B cell (primary cell): Measurements from ENCODE around the gene HIVEP1. TPM values are rescaled to one million over a fixed set of nuclear protein-coding genes. Genes with fewer than 3 reads are reported as not detected.
A peak's percentile ranks its signal among the peaks of the same experiment; 100 is the strongest.

Experiments
- ATAC-seq: fragments of 200-7000 bp; cut with Tn5 transposase; one replicate; pipeline ENCODE4 v1.10.0; 2021; ENCODE audit warnings: low read depth, mild to moderate bottlenecking, moderate number of reproducible peaks, moderate library complexity
- CTCF ChIA-PET: fragments of 350-600 bp; sonication (Branson Sonifier 250); formaldehyde crosslinking; loops from one replicate; lab custom pipeline; 2021; ENCODE audit warnings: antibody characterized with exemption, inconsistent platforms; lab: Charles Lee
- POLR2A ChIA-PET: fragments of 350-600 bp; sonication (Branson Sonifier 250); formaldehyde crosslinking; loops from one replicate; lab custom pipeline; 2021; ENCODE audit warnings: antibody characterized with exemption; lab: Charles Lee
- DNase-seq: peaks from one replicate; pipeline ENCODE4 v3.0.0; 2013
- H2AFZ ChIP-seq: 2 replicates; pipeline ENCODE4 v1.6.1; 2012; ENCODE audit warnings: mild to moderate bottlenecking, low read depth, low read length; ENCODE audit not compliant: insufficient read depth, poor library complexity, severe bottlenecking
- H3K27ac ChIP-seq, 2 donors: 1 replicate in 1 of 2; 2 replicates in 1 of 2; pipeline ENCODE4 v1.5.1; 2012 to 2013; ENCODE audit warnings: low read length in 2 of 2, mild to moderate bottlenecking in 2 of 2, moderate library complexity in 1 of 2
- H3K27me3 ChIP-seq, 4 experiments: fragments of 200-600 bp in 1 of 4; sonication (generic) in 1 of 4; replicated peaks in 1 of 4; 1 replicate in 2 of 4; 2 replicates in 2 of 4; pipeline versions ENCODE4 v1.6.1 to v1.7.0; 2013 to 2016; ENCODE audit warnings: low read length in 3 of 4, mild to moderate bottlenecking in 2 of 4, mixed read lengths in 1 of 4, moderate library complexity in 1 of 4; ENCODE audit not compliant: insufficient read depth in 4 of 4, control insufficient read depth in 3 of 4; ENCODE audit errors: control extremely low read depth in 1 of 4
- H3K36me3 ChIP-seq, 2 experiments: replicated peaks in 1 of 2; 1 replicate in 1 of 2; 2 replicates in 1 of 2; pipeline versions ENCODE4 v1.6.1 to v1.7.1; 2013; ENCODE audit warnings: low read length in 1 of 2; ENCODE audit not compliant: insufficient read depth in 2 of 2, control insufficient read depth in 1 of 2; ENCODE audit errors: control extremely low read depth in 1 of 2, extremely low read depth in 1 of 2
- H3K4me1 ChIP-seq, 2 donors: fragments of 200-600 bp in 1 of 2; sonication (generic) in 1 of 2; 1 replicate in 1 of 2; 2 replicates in 1 of 2; pipeline versions ENCODE4 v1.5.1 to v1.6.1; 2013 to 2017; ENCODE audit warnings: low read length in 2 of 2; ENCODE audit not compliant: control insufficient read depth in 2 of 2, insufficient read depth in 2 of 2
- H3K4me2 ChIP-seq: replicated peaks from 2 replicates; pipeline ENCODE3; 2012; ENCODE audit warnings: mild to moderate bottlenecking, low read depth, low read length; ENCODE audit not compliant: poor library complexity, severe bottlenecking
- H3K4me3 ChIP-seq, 5 experiments: fragments of 200-600 bp in 1 of 5; sonication (generic) in 1 of 5; 1 replicate in 3 of 5; 2 replicates in 2 of 5; pipeline versions ENCODE4 v1.5.1 to v1.7.0; 2011 to 2016; ENCODE audit warnings: low read length in 4 of 5, mild to moderate bottlenecking in 4 of 5, low read depth in 2 of 5, control low read depth in 1 of 5, moderate library complexity in 1 of 5; ENCODE audit not compliant: insufficient read depth in 1 of 5; ENCODE audit errors: control extremely low read depth in 1 of 5, extremely low read depth in 1 of 5
- H3K79me2 ChIP-seq: fragments of 200-600 bp; sonication (generic); one replicate; pipeline ENCODE4 v1.6.0; 2016; ENCODE audit warnings: low read length; ENCODE audit not compliant: control insufficient read depth, insufficient read depth
- H3K9ac ChIP-seq: fragments of 200-600 bp; sonication (generic); 2 replicates; pipeline ENCODE4 v1.6.1; 2017; ENCODE audit warnings: mild to moderate bottlenecking, low read length, moderate library complexity
- H3K9me3 ChIP-seq, 3 donors: one replicate each; pipeline versions ENCODE4 v1.6.1 to v1.7.1; 2013; ENCODE audit warnings: low read length in 2 of 3; ENCODE audit not compliant: control insufficient read depth in 2 of 3, insufficient read depth in 1 of 3; ENCODE audit errors: control extremely low read depth in 1 of 3
- H4K20me1 ChIP-seq: 2 replicates; pipeline ENCODE4 v1.6.0; 2012; ENCODE audit warnings: mild to moderate bottlenecking, low read length; ENCODE audit not compliant: insufficient read depth, control insufficient read depth, poor library complexity, severe bottlenecking
- H3K27ac Mint-ChIP-seq: one replicate; pipeline ENCODE4 v1.8.0; 2021; ENCODE audit warnings: mixed read lengths
- H3K27me3 Mint-ChIP-seq: one replicate; pipeline ENCODE4 v1.8.0; 2021; ENCODE audit warnings: mixed read lengths
- H3K4me1 Mint-ChIP-seq: one replicate; pipeline ENCODE4 v1.8.0; 2021; ENCODE audit warnings: mixed read lengths
- H3K4me3 Mint-ChIP-seq: one replicate; pipeline ENCODE4 v1.8.0; 2021; ENCODE audit warnings: mixed read lengths
- H3K9me3 Mint-ChIP-seq: one replicate; pipeline ENCODE4 v1.8.0; 2022; ENCODE audit warnings: mixed read lengths; ENCODE audit not compliant: insufficient read depth
- EZH2 ChIP-seq: IDR thresholded peaks from 2 replicates; pipeline ENCODE4 v1.6.1; 2012; ENCODE audit warnings: borderline replicate concordance, low read depth, mild to moderate bottlenecking, moderate library complexity, low read length; ENCODE audit not compliant: insufficient read depth, poor library complexity, severe bottlenecking
- WGBS: methylation state at CpG from one replicate; pipeline ENCODE4 v1.1.5; 2013; ENCODE audit warnings: missing lambda C conversion rate; ENCODE audit not compliant: insufficient coverage; 5-methylcytosine and 5-hydroxymethylcytosine counted together
- intact Hi-C: fragments of 100-400 bp; cut with micrococcal nuclease; formaldehyde crosslinking; loops from one replicate; pipeline ENCODE4 v1.10.0; 2022
- polyA plus RNA-seq: library from polyadenylated mRNA; depleted of rRNA; stranded (reverse); fragments of >200 nt; gene quantifications from 2 replicates; pipeline ENCODE4 v1.2.3, GENCODE V29; 2012
- total RNA-seq, 2 donors: library from RNA; stranded (reverse); fragments of 120-200 nt in 1 of 2; gene quantifications; 1 replicate in 1 of 2; 2 replicates in 1 of 2; pipeline versions ENCODE4 v1.2.3 to v1.2.4, GENCODE V29; 2013 to 2022
- TF ChIP-seq, protein P1 (sequence below): fragments of 200-600 bp; IDR thresholded peaks from one replicate; pipeline ENCODE4 v1.8.0; 2022; ENCODE audit warnings: antibody characterized with exemption, mild to moderate bottlenecking

HIVEP1 gene
- total and polyA plus RNA-seq, 2 donors (not counting 1 experiment from before 2014, with no cell fraction given), result 11.3 to 96.5 TPM

DNA sequence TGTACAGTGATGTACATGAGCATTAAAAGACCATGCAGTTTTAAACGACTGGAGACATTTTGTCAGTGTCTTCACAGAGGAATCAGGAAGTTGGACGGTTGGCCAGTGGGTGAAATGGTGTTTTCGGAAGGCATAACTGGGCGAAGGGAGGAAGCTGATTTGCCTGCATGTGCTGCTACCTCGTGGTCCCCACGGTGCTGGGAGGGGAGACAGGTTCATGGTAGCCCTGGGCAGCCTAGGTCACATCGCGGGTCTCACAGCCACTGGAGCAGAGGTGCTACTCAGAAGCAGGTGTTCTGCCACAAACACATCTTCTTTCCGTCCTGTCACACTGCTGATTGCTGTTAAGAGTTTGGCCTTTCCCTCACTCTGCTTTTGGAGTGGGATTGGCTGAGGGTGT, 35.2 kb downstream of the HIVEP1 start:
- Mint-ChIP-seq H3K9me3 (no peaks in the 10 kb centered on the region), H3K4me3 (peak overlapping the region; percentile 59), H3K27me3 (no peaks in the 10 kb centered on the region), H3K27ac (peak overlapping the region; percentile 88), H3K4me1 (peaks cover 68% of the 10 kb centered on the region)
- WGBS, result 68% methylated on average over 8 of the region's 9 CpGs
- ATAC-seq, result peak; percentile 40
- no peak for TF ChIP-seq EZH2
- TF ChIP-seq, protein P1, sequence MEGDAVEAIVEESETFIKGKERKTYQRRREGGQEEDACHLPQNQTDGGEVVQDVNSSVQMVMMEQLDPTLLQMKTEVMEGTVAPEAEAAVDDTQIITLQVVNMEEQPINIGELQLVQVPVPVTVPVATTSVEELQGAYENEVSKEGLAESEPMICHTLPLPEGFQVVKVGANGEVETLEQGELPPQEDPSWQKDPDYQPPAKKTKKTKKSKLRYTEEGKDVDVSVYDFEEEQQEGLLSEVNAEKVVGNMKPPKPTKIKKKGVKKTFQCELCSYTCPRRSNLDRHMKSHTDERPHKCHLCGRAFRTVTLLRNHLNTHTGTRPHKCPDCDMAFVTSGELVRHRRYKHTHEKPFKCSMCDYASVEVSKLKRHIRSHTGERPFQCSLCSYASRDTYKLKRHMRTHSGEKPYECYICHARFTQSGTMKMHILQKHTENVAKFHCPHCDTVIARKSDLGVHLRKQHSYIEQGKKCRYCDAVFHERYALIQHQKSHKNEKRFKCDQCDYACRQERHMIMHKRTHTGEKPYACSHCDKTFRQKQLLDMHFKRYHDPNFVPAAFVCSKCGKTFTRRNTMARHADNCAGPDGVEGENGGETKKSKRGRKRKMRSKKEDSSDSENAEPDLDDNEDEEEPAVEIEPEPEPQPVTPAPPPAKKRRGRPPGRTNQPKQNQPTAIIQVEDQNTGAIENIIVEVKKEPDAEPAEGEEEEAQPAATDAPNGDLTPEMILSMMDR, result no peak
- Histone ChIP-seq H3K27me3 (no peaks in the 10 kb centered on the region), H3K79me2 (peaks cover 42% of the 10 kb centered on the region), H3K4me1 (peaks cover 54 to 63% of the 10 kb centered on the region in 2 donors), H3K36me3 (no peaks in the 10 kb centered on the region), H3K9ac (no peak overlapping the region), H3K27ac (peak overlapping the region; percentile 66 to 72), H3K4me3 (no peak overlapping the region), H3K9me3 (peaks cover 0 to 4% (median 0%) of the 10 kb centered on the region in 3 donors), H3K4me2 (peak overlapping the region; percentile 26), H4K20me1 (no peaks in the 10 kb centered on the region), H2AFZ (peak overlapping the region; percentile 14)
- intact Hi-C loops, result loop anchor here (2.0 kb wide), 1 partner anchor 13 kb away; no protein-coding TSS in a partner anchor
- CTCF ChIA-PET, result interaction anchor here (1.1 to 1.7 kb wide), 3 partner anchors 22 to 35 kb away, joined by 4 to 5 read pairs (median 4); partner anchors contain the start of gene HIVEP1
- POLR2A ChIA-PET, result interaction anchor here (1.1 kb wide), 1 partner anchor 8 kb away, joined by 4 read pairs; no protein-coding TSS in a partner anchor
- peak; percentile 72 for DNase-seq

DNA sequence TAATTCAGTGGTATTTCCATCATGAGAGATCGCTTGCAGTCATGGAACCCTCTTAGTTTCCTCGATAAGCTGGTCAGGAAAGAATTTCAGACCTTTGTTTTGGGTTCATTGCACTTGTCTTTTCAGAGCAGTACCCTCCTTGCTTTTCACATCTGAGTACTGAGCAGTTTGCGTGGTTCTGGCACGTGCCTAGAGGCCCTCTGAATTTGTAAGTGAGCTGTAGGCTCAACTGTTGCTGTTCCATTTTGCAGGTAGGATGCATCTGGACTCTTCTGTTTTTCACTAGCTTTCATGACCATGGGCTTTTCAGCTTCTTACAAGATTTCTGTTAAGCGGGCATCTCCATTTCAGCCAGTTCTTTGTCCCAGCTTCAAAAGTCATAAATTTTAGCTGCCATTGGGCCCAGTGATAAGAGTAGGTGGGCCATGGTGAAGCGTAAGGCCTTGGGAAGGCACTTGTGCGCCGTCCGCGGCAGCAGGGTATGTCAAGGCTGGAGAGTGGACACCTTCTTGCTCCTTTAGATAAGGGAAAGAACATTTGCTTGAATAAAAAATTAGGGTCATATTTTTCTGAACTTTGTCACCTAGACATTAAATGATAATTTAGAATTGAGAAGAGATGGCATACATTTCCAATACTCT, 35.8 kb downstream of the HIVEP1 start:
- H3K4me1 Mint-ChIP-seq, result peaks cover 74% of the 10 kb centered on the region
- no peaks in the 10 kb centered on the region for H3K27me3 ChIP-seq
- H3K9ac ChIP-seq, result no peak overlapping the region
- ChIA-PET CTCF (interaction anchor here (1.1 to 1.7 kb wide), 4 partner anchors 18 to 35 kb away, joined by 4 to 5 read pairs (median 4); partner anchors contain the start of gene HIVEP1), POLR2A (interaction anchor here (1.1 kb wide), 1 partner anchor 9 kb away, joined by 4 read pairs; no protein-coding TSS in a partner anchor)
- 91% methylated on average over 7 of the region's 10 CpGs for WGBS
- H3K79me2 ChIP-seq, result peaks cover 42% of the 10 kb centered on the region
- TF ChIP-seq, protein P1, result no peak
- no peak for TF ChIP-seq EZH2
- H3K36me3 ChIP-seq, result no peaks in the 10 kb centered on the region
- no peak for ATAC-seq
- H3K27ac Mint-ChIP-seq, result peak overlapping the region; percentile 88
- H3K27me3 Mint-ChIP-seq, result no peaks in the 10 kb centered on the region
- H3K4me3 Mint-ChIP-seq, result peak overlapping the region; percentile 59
- intact Hi-C loops, result loop anchor here (2.0 kb wide), 1 partner anchor 13 kb away; no protein-coding TSS in a partner anchor
- H3K4me1 ChIP-seq, result peaks cover 60 to 69% of the 10 kb centered on the region in 2 donors
- H3K9me3 ChIP-seq, result peaks cover 0 to 4% (median 0%) of the 10 kb centered on the region in 3 donors
- H2AFZ ChIP-seq, result peak overlapping the region; percentile 14
- DNase-seq, result no peak
- H4K20me1 ChIP-seq, result no peaks in the 10 kb centered on the region
- H3K4me3 ChIP-seq, result no peak overlapping the region
- H3K4me2 ChIP-seq, result peak overlapping the region; percentile 26
- H3K9me3 Mint-ChIP-seq, result no peaks in the 10 kb centered on the region
- peak overlapping the region; percentile 66 to 72 for H3K27ac ChIP-seq
